GM10266 (cell line): Measurements from ENCODE around the gene RANBP17.

Experiments
- DNase-seq: peaks from one replicate; pipeline ENCODE4 v3.0.0; 2012; ENCODE audit errors: extremely low spot score
- TF ChIP-seq, protein P1 (sequence below): IDR thresholded peaks from 2 replicates; pipeline ENCODE4 v1.5.1; 2012; ENCODE audit warnings: mild to moderate bottlenecking, low read depth; ENCODE audit not compliant: control insufficient read depth, insufficient read depth; ENCODE audit errors: missing control alignments

Gene RANBP17

DNA sequence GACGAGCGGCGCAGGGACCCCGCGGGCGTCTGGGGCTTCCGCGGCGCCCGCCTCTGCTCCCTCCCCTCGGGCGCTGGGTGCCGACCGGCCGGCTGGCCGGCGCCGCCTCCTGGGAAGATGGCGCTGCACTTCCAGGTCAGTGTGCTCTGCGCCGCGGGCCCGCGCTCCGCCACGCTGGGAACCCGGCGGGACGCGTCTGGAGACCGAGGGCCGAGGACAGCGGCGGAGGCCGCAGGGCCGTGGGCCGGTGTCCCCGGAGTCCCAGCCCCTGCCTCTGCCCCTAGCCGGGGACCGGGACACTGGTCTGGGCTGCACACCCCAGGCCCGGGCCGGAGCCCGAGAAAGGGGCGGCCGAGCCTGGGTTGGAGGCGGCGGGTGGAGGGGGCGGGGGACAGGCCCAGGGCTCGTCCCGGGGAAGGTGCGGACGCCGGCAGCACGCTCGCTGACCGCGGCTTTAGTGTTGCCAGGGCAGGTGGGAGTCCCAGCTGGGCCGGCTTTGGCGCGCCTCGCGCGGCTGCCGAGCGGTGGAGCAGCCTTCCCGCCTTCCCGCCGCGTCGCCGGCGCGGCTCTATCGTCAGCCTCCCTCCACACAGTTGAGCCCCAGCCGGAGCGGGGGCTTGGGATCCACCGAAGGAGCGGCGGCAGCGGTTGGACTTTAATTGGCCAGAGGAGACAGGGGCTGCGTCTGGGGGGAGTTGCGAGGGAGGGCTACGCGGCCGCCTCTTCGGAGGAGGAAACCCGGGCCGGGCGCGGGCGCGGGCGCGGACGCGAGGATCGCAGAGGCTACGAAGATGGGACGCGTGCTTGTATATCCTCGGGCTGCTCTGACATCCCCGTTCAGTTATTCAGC is at the start of gene RANBP17:
Gene RANBP17 (plus strand): TSS at position 102 of the 850 bp plus-strand sequence.
- peak; percentile 21 for DNase-seq
- TF ChIP-seq, protein P1, sequence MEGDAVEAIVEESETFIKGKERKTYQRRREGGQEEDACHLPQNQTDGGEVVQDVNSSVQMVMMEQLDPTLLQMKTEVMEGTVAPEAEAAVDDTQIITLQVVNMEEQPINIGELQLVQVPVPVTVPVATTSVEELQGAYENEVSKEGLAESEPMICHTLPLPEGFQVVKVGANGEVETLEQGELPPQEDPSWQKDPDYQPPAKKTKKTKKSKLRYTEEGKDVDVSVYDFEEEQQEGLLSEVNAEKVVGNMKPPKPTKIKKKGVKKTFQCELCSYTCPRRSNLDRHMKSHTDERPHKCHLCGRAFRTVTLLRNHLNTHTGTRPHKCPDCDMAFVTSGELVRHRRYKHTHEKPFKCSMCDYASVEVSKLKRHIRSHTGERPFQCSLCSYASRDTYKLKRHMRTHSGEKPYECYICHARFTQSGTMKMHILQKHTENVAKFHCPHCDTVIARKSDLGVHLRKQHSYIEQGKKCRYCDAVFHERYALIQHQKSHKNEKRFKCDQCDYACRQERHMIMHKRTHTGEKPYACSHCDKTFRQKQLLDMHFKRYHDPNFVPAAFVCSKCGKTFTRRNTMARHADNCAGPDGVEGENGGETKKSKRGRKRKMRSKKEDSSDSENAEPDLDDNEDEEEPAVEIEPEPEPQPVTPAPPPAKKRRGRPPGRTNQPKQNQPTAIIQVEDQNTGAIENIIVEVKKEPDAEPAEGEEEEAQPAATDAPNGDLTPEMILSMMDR: no peak

DNA sequence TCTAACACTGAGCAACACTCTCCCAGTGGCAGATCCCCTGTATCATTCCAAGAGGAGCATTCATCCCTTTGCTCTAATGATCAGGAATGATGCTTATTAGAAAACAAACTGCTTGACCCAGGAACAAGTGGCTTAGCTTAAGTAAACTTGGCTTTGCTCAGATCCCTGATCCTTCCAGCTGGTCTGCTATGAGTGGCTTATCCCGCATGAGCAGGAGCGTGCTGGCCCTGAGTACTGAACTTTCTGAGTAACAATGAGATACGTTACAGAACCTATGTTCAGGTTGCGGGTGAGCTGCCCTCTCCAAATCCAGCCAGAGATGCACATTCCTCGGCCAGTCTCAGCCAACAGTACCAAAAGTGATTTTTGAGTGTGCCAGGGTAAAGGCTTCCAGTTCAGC is 48.6 kb upstream of the RANBP17 start:
- no peak for DNase-seq
- TF ChIP-seq, protein P1: no peak

DNA sequence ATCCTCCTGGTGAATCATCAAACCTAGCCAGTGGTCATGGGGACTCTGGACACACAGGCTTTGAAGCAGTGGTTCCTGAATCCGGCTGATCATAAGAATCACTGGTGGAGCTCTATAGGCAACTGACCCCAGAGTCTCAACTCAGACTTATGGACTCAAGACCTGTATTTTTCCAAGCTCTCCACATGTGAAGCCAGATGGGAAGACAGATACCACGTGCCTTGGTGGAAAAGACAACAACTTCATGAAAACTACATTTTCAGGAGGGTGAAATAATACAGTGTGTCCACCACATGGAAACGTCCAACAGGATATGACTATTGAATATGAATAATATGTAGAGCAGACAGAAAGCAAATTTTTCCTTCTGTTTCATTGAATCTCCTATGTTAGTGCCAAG is 44.6 kb upstream of the RANBP17 start:
- TF ChIP-seq, protein P1: no peak
- DNase-seq: no peak

DNA sequence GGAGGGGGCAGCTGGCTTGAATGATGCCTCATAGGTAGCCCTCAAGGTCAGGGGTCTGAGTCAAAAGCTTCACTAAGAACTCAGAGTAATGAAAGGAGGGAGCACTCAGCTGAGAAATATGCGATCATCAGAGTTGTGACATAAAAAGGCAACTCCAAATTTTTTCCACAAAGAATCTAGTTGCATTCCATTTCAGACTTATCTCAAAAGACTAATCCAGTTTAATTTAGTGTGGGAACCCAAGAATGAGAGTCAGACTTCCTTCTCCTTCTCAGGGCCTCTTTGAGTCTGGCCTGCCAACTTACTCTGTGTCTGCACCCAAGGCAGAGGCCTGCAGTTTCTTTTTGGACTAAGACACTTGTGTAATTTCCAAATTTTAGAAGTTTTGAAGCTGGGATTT is 43.6 kb upstream of the RANBP17 start:
- TF ChIP-seq, protein P1: no peak
- no peak for DNase-seq

DNA sequence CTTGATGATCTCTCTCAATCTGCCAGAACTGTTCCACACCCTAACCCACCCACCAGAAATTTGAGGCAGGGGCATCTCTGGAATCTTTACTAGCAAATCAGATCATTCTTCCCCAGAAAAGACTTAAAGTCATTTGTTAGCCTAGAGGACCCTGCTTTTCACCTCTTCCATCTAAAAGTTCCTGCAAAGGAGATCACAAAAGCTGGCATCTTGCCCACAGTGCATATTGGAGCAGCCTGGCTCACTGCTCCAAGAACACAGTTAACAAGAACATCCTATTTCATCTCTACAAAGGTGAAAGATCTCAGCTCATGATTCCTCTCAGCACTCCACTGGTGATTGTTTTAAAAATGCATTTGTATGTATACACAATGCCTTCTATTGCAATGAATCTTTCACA is 42.0 kb upstream of the RANBP17 start:
- no peak for DNase-seq
- TF ChIP-seq, protein P1: no peak

DNA sequence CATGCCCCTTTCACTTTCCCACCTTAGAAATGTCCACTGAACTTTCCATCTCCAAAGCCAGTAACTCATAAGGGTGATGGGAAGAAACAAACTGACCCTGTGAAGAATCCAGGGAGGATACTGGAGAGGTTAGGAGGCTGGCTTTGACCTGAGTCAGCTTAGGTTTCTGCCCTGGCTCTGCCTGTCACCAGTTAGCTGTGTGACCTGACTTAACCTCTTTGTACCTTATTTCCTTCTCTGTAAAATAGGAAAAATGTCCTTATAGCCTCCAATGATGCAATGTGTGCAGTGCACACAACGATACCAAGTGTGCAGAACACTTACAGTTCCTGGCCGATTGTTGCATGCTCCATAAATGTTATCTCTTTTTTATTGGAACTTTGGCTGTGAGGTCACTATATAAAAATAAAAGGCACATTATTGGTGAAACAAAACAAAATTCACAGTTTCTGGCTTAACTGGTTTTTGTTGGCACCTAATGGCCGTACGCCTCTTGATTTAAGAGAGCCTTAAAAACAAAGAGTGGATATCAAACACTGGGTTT is 40.5 kb upstream of the RANBP17 start:
- TF ChIP-seq, protein P1: no peak
- no peak for DNase-seq

DNA sequence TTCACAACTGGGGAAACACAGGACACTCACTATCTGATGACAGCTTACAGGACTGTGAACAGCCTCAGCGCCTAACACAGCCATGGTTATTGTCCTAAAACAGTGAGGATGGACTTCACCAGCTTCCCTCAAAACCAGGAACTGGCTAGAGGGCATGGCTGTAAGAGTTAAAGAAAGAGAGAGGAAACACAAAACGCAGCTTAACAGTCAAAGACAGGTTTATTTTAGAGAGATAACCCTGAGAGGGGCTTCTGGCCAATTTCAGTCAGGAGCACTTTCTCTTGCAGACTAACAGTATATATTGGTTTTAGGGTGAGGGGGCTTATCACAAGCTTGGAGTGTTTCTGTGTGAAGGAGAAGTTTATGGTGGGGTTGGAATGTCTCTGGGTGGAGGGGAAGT is 35.7 kb upstream of the RANBP17 start:
- TF ChIP-seq, protein P1: no peak
- DNase-seq: no peak
